GM21526 (cell line): ENCODE measurements around the gene SDCCAG8.

Experiments
- ATAC-seq: cut with Tn5 transposase; IDR thresholded peaks from one replicate; pipeline ENCODE4 v1.9.1; 2021; ENCODE audit warnings: moderate library complexity; ENCODE audit not compliant: unreplicated experiment, low FRiP score

Gene SDCCAG8

DNA sequence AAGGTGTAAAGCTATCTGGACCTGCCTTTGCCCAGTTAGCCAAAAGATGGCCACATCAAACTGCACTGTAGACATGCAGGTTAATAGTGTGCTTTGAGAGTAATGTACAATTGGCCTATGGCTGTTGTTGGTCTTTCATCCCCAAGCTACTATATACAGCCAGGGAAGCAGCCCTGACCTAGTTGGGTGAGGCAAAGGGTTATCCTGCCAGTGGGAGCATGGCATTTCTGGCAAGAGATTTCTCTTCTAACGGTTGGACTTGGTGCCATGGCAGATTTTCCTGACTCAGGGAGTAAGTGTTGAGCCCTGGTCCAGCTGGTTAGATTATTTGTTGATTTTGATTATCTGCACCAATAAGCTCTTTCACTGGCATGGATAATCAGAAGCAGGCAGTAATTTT lies 119.8 kb downstream of the SDCCAG8 start:
- no peak for ATAC-seq

DNA sequence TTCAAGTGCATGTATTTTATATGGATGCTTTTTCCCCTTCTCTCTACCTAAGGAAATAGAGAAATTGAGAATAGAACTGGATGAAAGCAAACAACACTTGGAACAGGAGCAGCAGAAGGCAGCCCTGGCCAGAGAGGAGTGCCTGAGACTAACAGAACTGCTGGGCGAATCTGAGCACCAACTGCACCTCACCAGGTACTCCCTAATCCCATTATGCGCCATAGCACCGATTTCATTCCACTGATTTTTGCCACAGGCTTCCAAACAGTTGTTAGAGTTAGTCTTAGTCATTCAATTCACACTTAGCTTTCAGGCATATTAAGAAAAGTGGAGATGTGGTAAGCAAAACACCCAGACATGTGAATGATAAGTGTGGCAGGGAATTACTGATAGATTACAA lies 122.8 kb downstream of the SDCCAG8 start:
- no peak for ATAC-seq

DNA sequence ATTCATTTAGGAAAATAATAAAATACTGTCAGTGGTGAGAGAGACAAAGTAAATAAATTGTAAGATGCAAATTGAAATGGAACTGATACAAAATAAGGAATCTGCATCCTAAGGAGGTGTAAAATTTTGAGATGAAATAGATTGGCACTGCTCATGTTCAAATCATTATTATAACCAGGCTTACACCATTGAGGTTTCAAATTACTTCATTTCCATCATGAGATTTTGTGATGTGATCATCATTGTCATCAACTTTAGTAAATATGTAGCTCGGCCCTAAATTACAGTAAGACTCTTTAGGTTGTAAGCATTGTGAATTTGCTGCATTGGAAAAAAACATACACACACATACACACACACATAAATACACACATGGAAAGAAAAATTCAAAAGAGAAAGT lies 123.4 kb downstream of the SDCCAG8 start:
- no peak for ATAC-seq

DNA sequence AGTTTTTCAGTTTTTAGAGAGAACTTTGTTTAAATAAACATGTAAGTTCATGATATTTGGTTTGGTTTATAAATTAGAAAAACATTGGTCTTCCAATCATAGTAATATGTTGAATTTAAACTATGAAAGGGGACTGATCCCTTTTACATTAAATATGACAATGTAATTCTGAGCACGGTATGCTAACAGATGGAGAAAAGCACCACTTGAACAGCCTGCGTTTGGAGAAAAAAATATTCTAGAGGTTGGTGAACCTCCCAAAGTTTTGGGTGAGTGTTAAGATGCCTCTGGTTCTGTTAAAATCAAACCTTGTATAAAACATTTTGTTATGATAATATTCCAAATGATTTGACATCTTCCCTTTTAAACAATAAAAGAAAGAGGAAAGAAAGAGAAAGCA lies 123.9 kb downstream of the SDCCAG8 start:
- no peak for ATAC-seq

DNA sequence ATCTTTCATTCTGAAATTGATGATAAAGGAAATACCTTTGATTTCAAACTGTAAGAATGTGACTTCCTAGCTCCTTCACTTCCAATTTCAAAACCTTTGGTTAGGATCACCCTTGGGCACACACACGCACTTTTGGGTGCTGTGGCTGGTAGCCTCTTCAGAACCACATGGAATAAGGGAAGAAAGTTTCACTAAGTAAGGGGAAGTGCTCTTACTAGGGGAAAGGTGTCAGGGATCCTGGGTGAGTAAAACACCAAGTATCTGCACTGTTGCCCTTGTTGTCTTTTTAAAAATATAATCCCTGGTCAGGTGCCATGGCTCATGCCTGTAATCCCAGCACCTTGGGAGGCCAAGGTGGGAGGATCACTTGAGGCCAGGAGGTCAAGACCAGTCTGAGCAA lies 132.4 kb downstream of the SDCCAG8 start:
- no peak for ATAC-seq

DNA sequence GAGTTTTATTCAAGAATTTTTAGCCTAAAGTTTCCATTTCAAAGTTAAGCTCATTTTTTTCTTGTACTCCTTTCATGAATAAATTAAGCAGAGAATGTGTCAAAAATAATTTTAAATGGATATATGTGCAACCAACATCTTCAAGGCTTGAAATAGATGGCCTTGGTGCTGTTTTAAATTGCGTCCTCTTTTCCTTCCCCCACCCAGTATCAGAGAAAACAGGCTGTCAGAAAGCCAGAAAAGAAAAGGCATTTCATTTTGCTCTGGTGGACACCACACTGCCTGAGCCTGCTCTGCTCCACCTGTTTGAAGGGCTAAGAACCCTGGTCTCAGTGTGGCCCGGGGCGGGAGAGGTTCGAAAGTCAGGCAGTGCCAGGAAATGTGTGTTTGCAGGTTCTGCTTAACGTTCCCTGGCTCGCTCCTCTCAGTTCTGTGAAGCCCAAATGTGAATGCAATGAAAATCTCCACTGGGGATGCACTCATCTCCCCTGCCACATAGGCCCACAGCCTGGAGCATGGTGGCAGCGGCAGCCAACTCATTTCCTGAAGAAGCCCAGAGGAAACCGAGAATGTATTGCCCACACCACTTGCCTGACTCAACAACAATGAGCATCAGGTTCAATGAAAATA lies 134.4 kb downstream of the SDCCAG8 start:
- ATAC-seq = no peak

DNA sequence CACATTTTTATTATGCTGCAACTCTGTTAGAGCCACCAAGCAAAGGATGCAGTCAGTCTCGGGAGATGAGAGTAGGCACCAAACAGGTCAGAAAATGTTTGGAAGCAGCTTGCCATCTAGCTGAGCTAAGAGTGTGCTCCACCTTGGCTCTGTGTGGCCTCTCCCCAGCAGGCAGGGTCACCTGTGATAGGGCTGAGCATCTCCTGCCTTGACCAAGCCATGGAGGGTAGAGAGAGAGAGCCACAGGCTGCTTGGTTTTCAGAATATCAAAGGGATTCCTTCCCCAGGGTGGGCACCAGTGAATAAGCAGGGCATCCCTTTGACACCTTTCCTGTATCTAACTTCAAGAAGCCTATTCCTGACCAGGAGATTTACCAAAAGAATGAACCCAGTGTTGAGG lies 135.5 kb downstream of the SDCCAG8 start:
- no peak for ATAC-seq

DNA sequence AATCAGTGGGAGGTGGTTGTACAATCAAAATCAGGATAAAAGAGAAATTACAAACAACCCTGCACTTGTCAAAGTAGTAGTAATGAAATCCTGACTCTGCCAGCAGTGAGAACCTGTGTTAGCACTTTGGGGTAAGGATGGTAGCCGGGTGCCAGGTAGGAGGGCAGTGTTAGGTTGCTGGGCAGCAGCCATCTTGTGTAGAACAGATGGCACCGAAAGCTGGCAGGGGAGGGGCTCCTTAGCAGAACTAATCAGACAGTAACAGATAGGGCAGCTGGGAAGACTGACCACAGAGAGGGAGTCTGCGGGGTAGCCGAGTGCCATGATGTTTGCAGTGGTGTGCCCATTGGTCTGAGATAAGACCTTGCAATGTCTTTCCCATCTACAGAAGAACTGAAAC lies 137.3 kb downstream of the SDCCAG8 start:
- no peak for ATAC-seq

DNA sequence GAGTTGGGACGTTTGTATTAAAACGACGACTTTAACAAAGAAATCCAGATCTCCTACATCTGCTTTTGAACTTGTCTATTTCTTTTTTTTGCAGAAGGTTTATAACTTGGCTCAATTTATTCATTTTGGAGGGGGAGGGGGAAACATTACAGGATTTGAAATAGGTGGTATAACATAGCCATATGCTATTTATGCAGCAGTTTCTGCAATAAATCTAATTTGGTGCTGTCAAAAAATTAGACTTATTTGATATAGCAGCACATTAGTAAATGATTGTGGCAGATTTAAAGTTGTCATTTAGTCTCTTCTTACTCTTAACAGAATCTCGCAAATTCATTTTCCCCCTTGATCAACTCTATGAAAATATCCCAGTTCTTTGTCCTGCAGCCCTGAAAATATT lies 138.2 kb downstream of the SDCCAG8 start:
- ATAC-seq = no peak

DNA sequence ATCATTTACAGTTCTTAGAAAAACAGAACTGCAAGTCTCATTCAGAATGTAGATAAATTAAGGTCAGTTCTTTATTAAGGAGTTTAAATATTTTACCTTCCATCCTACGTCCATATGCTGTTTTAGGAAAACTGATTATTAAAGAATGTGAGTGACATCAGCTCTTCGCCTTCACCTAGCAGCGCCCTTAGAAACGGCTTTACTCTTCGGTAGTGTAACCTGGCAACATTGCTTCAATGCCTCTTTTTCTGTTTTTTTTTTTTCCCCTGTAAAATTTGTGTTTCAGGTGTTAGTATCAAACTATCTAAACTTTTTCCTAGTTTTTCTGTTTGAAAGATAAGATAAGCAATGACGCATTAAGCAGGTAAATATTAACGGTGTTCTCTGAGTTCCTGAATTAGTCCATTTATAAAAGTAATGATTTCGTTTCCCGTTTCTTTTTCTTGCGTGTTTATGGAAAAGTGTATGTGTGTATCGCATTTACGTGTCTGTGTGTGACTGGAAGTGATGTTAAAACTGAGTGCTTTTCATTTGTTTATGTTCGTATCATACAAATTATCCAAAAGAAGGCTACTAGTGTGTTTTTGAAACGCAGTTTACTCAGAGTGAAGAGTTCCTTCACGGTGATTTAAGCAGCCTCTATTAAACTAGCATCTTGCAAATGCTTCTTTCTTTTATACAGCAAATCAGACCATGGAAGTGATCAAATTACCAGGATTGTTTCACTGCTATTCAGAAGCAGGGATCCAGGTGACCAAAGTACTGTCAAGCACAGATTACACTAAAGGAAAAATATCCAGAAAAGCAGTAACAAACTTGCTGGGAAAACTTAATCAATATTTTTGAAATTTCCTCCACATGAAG lies 139.0 kb downstream of the SDCCAG8 start:
- no peak for ATAC-seq

DNA sequence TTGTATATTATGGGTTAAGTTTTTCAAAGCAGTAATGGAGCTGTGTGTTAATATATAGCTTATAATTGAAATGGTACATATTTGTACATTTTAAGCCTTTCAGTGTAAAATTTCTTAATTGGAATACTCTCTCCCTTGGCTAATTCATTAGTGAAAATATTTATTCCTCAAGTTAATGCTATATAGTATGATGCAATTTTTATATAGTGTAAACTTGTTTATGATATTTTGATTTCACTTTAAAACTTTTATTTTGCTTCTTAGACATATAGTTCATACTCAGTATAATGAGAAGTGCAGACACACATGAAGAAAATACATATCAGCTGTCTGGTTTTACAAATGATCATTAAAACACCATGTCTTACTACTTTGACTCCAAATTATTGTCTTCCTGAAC lies 140.6 kb downstream of the SDCCAG8 start:
- no peak for ATAC-seq

DNA sequence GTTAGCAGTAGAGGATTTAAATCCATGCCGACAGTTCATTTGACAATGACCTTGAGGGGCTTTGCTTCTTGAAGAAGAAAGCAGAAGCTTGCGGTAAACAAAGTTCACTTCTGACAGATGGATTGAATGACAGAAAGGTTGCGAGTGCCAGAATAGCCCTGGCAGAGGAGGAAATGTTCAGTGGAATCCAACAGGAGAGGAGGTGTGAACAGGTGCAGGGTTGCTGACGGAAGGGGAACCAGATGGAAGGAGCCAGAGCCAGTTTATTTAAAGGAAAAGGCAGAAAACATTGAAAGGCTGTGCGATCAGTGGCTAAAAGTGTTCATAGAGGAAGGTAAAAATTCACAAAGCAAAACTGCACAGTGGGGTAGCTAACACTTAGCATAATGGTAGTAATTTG lies 141.0 kb downstream of the SDCCAG8 start:
- no peak for ATAC-seq

DNA sequence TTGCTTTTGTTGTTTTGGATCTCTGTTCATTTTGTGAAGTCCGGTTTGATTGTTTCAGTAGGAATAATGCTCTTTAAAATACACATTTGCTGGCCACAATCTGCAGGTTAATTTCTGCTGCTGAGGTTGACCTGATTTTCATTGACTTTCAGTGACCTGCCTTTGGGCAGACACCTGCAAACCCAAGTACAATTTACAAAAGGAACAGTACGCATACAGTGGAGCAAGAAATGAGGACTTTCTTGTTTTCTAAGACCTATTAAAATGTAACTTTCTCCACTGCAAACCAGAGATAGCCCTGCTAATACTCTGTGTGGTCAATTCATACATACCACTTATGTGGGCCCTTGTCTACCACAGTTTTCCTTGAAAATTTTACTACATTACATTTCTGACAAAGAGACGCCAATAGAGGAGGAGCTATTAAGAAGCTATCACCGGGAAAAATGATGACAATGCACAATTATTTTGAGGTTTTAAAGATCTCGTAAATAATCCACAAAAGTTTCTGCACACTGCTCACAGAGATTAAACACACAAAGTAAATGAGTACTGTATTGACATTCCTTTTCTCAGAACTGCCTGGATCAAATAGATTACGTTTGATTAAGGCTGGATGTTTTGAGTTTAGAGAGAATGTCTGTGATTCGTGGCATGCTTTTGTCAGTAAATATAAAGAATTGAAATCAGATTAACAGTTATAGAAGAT lies 141.9 kb downstream of the SDCCAG8 start:
- ATAC-seq = no peak

DNA sequence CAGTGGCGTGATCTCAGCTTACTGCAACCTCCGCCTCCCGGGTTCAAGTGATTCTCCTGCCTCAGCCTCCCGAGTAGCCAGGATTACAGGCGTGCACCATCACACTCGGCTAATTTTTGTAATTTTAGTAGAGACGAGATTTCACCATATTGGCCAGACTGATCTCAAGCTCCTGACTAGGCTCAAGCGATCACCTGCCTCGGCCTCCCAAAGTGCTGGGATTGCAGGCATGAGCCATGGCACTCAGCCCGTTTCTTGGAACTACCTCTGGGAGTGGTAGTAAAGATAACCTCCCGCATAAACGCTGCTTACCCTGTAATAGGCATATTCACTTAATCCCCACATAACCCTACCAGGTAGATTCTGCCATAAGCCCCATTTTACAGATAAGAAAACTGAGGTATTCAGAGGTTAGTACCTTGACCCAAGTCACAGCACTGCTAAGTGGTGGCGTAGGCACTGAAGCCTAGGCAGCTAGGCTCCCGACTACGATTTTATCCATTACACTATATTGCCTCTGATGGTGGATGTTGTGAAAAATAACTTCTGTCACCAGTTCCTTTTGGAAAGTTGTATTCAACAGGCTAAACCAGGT lies 143.8 kb downstream of the SDCCAG8 start:
- no peak for ATAC-seq

DNA sequence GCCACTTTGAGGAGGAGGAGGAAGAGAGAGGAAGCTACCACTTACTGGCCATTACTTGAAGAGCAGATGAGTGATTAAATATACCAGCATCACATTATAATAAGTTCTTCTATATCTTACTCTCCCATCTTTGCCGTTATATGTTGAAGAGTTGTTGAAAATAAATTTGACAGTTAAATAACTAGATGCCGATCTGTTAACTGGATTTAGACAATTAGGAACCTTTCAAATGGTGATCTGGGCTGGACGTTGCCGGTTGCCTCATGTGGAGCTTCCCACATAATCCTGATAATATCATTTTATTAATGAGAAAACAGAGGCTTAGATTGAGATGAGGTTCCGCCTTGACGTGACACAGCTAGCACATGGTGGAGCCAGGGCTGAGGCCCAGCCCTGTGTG lies 147.0 kb downstream of the SDCCAG8 start:
- ATAC-seq = no peak

DNA sequence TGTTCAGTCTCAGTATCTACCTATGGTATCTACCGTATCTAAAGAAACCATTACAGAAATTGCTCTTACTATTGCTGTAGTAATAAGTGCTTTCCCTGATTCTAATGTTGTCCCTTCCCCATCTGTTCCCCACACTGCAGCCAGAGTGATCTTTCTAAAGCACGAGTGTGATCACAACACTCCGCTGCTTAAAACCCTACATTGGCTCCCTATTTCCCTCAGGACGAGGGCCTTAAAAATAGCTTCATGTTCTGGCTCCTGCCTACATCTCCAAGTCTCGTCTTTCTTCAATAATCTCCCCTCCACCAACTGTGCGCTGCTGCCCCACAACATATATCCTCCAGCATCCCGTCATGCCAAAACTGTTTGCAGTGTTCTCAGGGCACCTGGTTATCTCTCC lies 150.6 kb downstream of the SDCCAG8 start:
- ATAC-seq = no peak

DNA sequence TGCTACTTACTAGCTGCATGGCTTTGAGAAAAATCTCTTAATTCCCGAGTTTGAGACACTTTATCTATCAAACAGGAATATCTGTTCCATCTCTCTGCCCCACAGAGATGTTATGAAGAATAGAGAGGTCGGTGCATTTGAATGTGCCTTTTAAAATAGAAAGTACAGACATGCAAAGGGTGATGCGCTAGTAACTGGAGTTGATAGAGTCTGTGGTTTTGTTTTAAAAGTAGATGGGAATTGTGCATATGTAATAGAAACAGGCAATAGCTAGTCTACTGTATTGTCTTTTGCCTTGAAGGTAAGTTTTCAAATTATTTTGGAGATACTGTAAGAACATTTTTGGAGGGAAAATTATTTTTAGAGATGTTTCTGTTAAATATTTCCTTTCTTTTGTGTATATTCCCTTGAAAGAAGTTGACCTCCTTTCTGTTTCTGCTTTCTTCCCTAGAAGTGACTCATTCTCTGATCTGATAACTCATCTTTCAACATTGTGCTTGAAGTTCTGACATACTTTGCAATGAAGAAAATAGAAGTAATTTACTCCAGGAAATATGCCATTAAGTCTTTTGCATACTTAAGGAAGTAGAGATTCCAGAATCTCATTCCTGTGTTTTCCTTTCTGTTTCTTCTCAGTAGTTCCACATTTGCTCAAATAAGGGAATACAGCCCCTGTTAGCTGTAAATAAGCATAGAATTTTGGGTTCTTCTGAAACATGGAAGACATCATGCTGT lies 151.6 kb downstream of the SDCCAG8 start:
- ATAC-seq = no peak

DNA sequence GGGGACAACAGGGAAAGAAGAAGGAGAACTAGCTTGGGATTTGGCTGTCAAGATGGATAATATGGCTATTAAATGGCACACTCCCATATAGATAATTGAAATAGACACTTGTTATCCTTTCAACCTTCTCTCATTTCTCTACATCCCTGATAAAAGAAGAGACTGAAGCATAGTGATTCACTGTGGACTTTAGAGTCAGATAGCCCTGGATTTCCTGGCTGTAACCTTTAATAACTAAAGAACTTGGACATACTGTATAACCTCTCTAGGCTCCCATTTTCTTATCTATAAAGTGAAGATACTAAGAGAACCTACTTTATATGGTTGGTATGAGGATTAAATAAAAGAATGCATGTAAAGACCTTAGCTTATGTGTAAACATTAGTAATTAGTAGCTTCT lies 152.6 kb downstream of the SDCCAG8 start:
- ATAC-seq = no peak

DNA sequence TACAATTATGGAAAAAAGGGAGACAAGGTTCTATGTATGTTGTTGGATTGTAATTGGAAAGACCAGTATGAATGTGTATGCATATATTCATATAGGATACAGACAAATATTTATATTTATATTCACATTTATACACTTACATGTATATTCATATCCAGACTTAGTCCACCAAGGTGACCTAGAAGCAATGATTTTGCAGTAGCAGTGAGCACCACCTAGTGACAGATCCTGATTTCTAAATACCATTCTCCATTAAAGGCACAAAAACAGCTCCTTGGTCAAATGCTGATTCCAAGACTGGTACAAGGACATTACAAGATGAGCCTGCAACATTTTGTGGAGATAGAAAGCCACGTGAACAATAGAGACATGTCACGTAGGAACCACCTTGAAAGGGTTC lies 153.4 kb downstream of the SDCCAG8 start:
- no peak for ATAC-seq

DNA sequence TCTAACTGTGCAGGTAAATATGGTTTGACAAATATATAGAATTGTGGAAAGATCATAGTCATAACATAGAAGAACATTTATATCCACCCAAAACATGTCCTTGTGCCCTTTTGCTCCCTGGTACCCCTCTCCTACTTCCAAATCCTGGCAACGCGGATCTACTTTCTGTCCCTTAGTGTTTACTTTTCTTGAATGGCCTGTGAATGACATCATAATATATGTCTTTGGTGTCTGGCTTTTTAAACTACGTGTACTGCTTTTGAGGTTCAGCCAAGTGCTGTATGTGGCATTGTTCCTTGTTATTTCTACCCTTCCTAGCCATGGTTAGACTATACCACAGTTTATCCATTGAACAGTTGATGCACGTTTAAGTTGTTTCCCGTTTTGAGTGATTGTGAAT lies 155.6 kb downstream of the SDCCAG8 start:
- ATAC-seq = no peak
